ENCODE data around the gene HK2.

HK2 gene

GRCh38 chr2:74857725-74858124 lies 23.8 kb downstream of the HK2 start:
- no peak for DNase-seq

GRCh38 chr2:74858281-74858680 lies 24.4 kb downstream of the HK2 start:
- no peak for DNase-seq

GRCh38 chr2:74860079-74860478 lies 26.2 kb downstream of the HK2 start:
- no peak for DNase-seq

GRCh38 chr2:74860521-74860920 lies 26.6 kb downstream of the HK2 start:
- DNase-seq = no peak

- DNase-seq = no peak
These were observed 27.6 kb downstream of the HK2 start for GRCh38 chr2:74861531-74861930.

- DNase-seq = no peak
These were observed 28.4 kb downstream of the HK2 start for GRCh38 chr2:74862020-74862964.

- DNase-seq = no peak
These were observed 29.9 kb downstream of the HK2 start for GRCh38 chr2:74863802-74864248.

GRCh38 chr2:74864728-74865722 lies 31.1 kb downstream of the HK2 start:
- DNase-seq = no peak

- no peak for DNase-seq
These were observed 32.1 kb downstream of the HK2 start for GRCh38 chr2:74865770-74866674.

GRCh38 chr2:74867841-74868658 lies 34.1 kb downstream of the HK2 start:
- DNase-seq = peak; percentile 47

- no peak for DNase-seq
These were observed 35.6 kb downstream of the HK2 start for GRCh38 chr2:74869517-74869916.

- no peak for DNase-seq
These were observed 37.0 kb downstream of the HK2 start for GRCh38 chr2:74870951-74871350.

GRCh38 chr2:74871414-74871813 lies 37.5 kb downstream of the HK2 start:
- DNase-seq = no peak

GRCh38 chr2:74872389-74872836 lies 38.5 kb downstream of the HK2 start:
- DNase-seq = no peak

GRCh38 chr2:74873012-74873665 lies 39.2 kb downstream of the HK2 start:
- DNase-seq = no peak

GRCh38 chr2:74873678-74874640 lies 40.0 kb downstream of the HK2 start:
- no peak for DNase-seq

- DNase-seq = peak; percentile 84
These were observed 42.4 kb downstream of the HK2 start for GRCh38 chr2:74876081-74876886.

- no peak for DNase-seq
These were observed 43.4 kb downstream of the HK2 start for GRCh38 chr2:74877376-74877775.
